Left renal cortex interstitium (tissue), 4 donors: ENCODE results near the gene ST3GAL3. TPM values are rescaled to one million over a fixed set of nuclear protein-coding genes. Genes with fewer than 3 reads are reported as not detected.

Experiments used
- DNase-seq, 4 donors: peaks; one replicate each; pipeline ENCODE4 v3.0.0-alpha.2; 2013; ENCODE audit warnings: low read depth in 4 of 4, low spot score in 2 of 4, missing footprints in 1 of 4
- polyA plus RNA-seq, 4 donors: library from polyadenylated mRNA; unstranded; fragments of 120-200 nt; gene quantifications; one replicate each; pipeline ENCODE4 v1.2.1, GENCODE V29; 2013; ENCODE audit not compliant: insufficient read length in 4 of 4

ST3GAL3 gene, protein sequence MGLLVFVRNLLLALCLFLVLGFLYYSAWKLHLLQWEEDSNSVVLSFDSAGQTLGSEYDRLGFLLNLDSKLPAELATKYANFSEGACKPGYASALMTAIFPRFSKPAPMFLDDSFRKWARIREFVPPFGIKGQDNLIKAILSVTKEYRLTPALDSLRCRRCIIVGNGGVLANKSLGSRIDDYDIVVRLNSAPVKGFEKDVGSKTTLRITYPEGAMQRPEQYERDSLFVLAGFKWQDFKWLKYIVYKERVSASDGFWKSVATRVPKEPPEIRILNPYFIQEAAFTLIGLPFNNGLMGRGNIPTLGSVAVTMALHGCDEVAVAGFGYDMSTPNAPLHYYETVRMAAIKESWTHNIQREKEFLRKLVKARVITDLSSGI
- polyA plus RNA-seq: 10 to 100 TPM; 21.3 to 25.0 (median 23.2) TPM

DNA sequence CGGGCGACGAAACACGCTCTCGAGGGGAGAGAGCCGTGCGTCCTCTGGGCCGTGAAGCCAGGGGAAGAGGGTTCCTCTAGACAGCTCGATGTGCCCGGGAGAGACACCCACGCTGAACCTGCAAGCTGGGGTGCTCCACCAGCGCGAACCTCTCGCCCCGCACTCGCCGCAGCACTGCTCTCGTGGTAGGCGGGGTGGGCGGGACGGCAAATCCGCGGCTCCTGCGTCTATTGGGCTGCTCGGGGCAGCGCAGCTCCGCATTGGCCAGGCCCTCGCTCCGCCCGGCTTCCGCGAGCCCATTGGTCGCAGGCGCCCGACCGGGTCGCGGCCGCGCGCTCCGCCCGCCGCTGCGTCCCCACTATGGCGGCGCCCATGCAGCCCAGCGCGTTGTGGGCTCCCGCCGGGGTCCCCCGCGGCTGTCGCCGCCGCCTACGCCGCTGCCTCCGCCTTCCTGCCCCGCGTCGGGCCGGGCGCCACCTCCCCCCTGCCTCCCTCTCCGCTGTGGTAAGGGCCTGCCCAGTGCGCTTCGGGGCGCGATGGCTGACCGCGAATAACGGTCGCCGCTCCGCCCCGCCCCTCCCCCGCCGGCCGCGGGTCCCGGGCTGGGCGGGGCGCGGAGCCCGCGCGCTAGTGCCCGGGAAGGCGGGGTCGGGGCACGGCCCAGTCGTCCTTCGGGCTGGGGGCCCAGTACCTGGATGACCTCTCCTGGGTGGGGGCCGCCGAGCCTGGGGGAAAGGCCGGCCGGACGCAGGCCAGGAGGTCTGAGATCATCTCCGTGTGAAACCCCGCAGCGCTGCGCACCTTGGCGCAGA is at the start of gene ST3GAL3:
Gene ST3GAL3, plus strand, starts transcription at position 347 of the 812 bp plus-strand sequence. CDS start 28,727 bp downstream, outside the sequence.
- DNase-seq: peak; percentile 52 to 84 (median 76)

DNA sequence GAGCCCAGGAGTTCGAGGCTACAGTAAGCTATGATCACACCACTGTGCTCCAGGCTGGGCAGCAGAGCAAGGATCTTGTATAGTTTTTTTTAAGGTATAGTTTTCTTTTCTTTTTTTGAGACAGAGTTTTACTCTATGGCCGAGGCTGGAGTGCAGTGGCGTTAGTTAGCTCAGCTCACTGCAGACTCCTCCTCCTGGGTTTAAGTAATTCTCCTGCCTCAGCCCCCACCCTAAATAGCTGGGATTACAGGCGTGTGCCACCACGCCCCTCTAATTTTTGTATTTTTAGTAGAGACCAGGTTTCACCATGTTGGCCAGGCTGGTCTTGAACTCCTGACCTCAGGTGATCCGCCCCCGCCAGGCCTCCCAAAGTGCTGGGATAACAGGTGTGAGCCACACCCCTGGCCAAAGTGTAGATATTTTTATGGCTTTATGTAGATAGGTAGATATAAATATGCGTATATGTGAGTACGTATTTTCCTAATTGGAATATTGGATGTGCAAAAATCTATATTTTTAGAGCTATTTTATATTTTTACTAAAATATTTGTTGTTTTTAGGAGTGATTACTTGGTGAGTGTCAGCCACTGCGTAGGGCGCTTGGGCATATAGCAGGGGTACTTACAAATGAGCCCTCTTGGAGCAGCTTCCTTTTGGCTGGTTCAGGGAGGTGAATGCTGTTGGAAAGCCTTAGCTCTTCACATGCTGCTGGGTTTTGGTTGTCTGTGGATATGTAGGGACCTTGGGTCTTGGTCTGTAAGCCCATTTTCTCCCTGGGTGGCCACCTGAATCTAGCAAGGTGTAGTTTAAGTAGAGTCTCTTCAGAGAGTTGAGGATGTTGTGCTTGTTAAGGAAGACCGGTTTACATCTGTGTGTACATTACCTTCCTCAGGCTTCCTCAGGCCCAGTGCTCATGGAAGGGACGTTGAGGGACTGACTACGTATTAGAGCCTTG is 47.8 kb upstream of the ST3GAL3 start:
- no peak for DNase-seq

DNA sequence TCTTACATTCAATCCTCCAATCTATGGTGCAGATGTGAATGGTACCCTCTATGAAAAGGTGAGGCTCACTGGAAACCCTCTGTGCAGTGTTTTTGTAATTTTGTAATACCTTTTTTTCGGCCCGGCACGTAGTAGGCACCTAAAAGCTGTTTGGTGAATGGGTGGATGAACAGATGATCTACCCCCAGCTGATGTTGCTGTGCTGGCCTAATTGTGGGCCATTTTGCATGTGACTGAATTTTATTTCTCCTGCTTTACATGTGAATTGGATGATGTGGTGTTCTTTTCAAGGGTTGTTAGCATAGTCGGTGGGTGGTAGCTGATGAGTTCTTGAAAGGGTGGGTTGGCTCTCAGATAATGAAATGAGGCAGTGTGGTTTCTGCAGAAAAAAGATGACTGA is 47.0 kb upstream of the ST3GAL3 start:
- DNase-seq: no peak

GRCh38 chr1:43664369-43664768 is 43.0 kb upstream of the ST3GAL3 start:
- DNase-seq: no peak

GRCh38 chr1:43666608-43667007 is 40.7 kb upstream of the ST3GAL3 start:
- DNase-seq: no peak

DNA sequence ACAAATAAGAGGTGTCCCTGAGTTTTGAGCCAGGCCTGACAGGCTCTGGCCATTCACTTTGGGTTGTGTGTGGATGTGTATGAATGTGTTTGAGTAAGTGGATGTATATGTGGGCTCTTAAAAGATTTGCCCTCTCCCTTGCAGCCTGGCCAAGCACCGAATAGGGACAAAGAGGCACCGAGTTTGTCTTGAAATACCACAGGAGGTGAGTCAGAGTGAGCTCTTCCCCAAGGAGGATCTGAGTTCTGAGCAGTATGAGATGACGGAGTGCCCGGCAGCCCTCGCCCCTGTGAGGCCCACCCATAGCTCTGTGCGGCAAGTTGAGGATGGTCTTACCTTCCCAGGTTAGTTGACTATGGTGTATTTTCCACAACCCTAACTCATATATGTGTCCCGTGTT is 38.4 kb upstream of the ST3GAL3 start:
- DNase-seq: no peak

- no peak for DNase-seq
Measured at GRCh38 chr1:43669878-43670277, 37.5 kb upstream of the ST3GAL3 start.

GRCh38 chr1:43671193-43671592 is 36.1 kb upstream of the ST3GAL3 start:
- DNase-seq: no peak

GRCh38 chr1:43671626-43672330 is 35.6 kb upstream of the ST3GAL3 start:
- no peak for DNase-seq

DNA sequence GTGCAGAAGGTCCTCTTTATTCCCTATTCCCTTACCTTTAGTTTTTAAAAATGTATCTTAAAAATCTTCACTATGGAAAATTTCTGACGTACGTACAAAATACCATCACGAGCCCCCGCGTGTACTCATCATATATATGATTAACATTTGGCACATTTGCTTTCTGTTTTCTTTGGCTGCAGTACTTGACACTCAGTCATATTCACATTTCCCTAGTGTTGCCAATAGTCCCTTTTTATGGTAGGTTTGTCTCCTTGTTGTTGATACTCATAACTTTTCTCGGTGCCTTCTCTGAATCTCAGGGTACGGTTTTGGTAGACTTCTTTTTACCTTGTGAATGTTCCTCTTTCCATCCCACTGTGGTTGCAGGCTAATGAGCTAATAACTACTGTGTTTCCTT is 34.1 kb upstream of the ST3GAL3 start:
- no peak for DNase-seq

- no peak for DNase-seq
Measured at GRCh38 chr1:43678940-43679339, 28.4 kb upstream of the ST3GAL3 start.

DNA sequence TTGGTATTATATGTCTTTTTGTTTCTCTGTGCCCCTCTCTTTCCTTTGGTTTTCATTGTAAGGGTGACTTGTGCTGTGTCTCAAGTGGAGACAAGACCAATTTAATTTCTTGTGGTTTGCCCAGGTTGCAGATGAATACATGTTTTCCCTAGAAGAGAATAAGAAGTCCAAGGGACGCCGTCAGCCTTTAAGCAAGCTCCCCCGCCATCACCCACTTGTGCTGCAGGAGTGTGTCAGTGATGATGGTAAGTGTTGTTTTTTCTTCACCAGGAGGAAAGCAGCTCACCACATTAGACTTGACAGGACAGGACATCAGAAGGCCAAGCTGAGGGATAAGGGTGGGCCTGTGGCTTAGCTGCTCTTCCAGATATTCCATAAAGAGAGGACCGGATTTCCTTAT is 23.8 kb upstream of the ST3GAL3 start:
- no peak for DNase-seq

GRCh38 chr1:43686801-43687200 is 20.5 kb upstream of the ST3GAL3 start:
- DNase-seq: no peak

- no peak for DNase-seq
Measured at GRCh38 chr1:43687301-43688108, 19.8 kb upstream of the ST3GAL3 start.

DNA sequence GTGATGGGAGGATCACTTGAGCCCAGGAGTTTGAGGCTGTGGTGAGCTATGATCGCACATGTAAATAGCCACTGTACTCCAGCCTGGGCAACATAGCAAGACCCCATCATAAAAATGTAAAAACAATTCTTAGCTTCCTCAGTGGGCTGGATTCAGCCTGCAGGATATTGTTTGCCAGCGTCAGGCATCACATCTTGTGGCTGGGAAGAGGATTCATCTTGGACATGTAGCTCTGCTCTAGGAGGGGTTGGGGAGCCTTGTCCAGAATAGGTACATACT is 19.3 kb upstream of the ST3GAL3 start:
- DNase-seq: no peak

DNA sequence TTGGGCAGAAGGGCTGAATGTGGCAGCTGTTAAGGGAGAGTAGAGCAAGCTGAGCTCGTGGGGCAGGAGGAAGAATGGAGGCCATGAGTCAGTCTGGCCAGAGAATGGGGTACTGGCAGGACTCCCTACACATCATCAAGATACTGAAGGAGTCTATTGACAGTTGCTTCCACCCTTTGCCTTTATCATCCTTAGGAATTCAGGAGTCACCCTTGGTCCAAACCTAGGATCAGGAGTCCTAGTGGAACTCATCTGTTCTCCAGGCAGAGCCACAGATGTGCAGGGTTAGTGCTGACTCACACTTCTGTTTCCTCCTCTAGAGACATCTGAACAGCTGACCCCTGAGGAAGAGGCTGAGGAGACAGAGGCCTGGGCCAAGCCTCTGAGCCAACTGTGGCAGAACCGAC is 18.7 kb upstream of the ST3GAL3 start:
- DNase-seq: no peak

- DNase-seq: no peak
Measured at GRCh38 chr1:43689289-43689688, 18.0 kb upstream of the ST3GAL3 start.

DNA sequence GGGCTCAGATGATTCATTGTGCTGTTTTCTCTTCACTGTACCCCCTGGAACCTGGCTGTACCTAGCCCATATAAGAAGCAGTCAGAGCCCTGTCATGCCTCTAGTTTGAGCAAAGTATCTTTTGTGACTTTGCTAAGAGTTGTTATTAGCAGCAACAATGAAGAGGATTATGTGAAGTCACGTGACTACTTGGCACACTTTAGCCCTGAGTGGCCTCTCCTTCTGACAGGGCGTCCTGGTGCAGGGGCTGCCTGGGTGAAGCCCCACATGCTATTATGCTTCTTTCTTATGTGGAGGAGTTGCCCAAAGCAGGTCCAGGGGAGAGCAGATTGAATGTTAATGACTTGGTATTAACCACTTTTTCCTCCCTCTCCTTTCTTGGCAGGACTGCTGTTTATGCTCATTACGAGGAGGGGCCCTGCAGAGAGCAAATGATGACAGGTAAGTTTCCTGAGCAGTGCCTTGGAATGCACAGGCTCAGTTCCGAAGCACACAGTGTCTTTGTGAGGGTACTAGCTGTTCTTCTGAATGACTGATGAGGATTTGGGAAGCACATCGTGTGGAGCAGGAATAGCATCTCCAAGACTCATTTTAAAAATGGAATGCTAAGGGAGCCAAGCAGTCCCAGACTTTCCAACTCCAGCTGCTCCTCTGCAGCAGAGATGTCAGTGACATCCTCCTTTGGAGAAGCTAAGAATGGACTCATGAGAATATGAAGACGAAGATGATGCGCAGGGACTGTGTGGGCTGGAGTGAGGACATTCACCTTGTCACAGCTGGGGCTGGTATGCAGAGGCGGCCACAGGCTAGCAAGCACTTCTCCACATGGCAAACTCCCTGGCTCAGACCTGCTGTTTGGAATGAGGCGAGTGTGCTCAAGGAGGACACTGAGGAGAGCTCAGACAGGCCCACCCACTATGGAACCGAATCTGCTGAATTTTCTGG is 15.2 kb upstream of the ST3GAL3 start:
- DNase-seq: no peak
